CD14-positive monocyte (primary cell): ENCODE data around the gene SPON1. TPM values are rescaled to one million over a fixed set of nuclear protein-coding genes. Genes with fewer than 3 reads are reported as not detected.
"Not testable (repeated sequence)": the region's sequence is repeated elsewhere in the genome, so short reads cannot be mapped to it uniquely, and the experiment has no call there.

Experiments used
- DNase-seq, 3 donors: peaks; one replicate each; pipeline ENCODE4 v3.0.0-alpha.2; 2011 to 2022
- H2AFZ ChIP-seq: 2 replicates; pipeline ENCODE4 v1.6.0; 2012; ENCODE audit warnings: mild to moderate bottlenecking, low read depth, low read length, inconsistent platforms; ENCODE audit not compliant: insufficient read depth, poor library complexity, severe bottlenecking
- H3K27ac ChIP-seq, 2 donors: 1 replicate in 1 of 2; 2 replicates in 1 of 2; pipeline ENCODE4 v1.5.1; 2012 to 2013; ENCODE audit warnings: low read length in 2 of 2, control low read depth in 1 of 2, inconsistent platforms in 1 of 2, low read depth in 1 of 2, mild to moderate bottlenecking in 1 of 2
- H3K27me3 ChIP-seq, 2 donors: one replicate each; pipeline versions ENCODE4 v1.6.0 to v1.6.1; 2011 to 2013; ENCODE audit warnings: low read length in 2 of 2; ENCODE audit not compliant: control insufficient read depth in 2 of 2, insufficient read depth in 2 of 2
- H3K36me3 ChIP-seq, 2 donors: replicated peaks in 1 of 2; 1 replicate in 1 of 2; 2 replicates in 1 of 2; pipeline versions ENCODE4 v1.5.1 to v1.6.1; 2012 to 2013; ENCODE audit warnings: low read length in 2 of 2, control low read depth in 1 of 2, inconsistent platforms in 1 of 2, mild to moderate bottlenecking in 1 of 2; ENCODE audit not compliant: insufficient read depth in 2 of 2, control insufficient read depth in 1 of 2
- H3K4me1 ChIP-seq, 2 donors: 1 replicate in 1 of 2; 2 replicates in 1 of 2; pipeline versions ENCODE4 v1.5.1 to v1.6.1; 2012 to 2013; ENCODE audit warnings: low read length in 2 of 2, control low read depth in 1 of 2, inconsistent platforms in 1 of 2, mild to moderate bottlenecking in 1 of 2, moderate library complexity in 1 of 2; ENCODE audit not compliant: insufficient read depth in 2 of 2, control insufficient read depth in 1 of 2
- H3K4me2 ChIP-seq: replicated peaks from 2 replicates; pipeline ENCODE3; 2012; ENCODE audit warnings: low read length, moderate library complexity, mild to moderate bottlenecking; ENCODE audit not compliant: poor library complexity, severe bottlenecking; ENCODE audit errors: extremely low read depth
- H3K4me3 ChIP-seq, 3 experiments: fragments of 200-600 bp in 1 of 3; sonication (generic) in 1 of 3; replicated peaks in 1 of 3; 1 replicate in 2 of 3; 2 replicates in 1 of 3; pipeline ENCODE4 v1.5.1; 2011 to 2013; ENCODE audit warnings: low read length in 3 of 3, mild to moderate bottlenecking in 3 of 3, control low read depth in 2 of 3, low read depth in 2 of 3, inconsistent platforms in 1 of 3, moderate library complexity in 1 of 3
- H3K79me2 ChIP-seq: 2 replicates; pipeline ENCODE4 v1.6.0; 2012; ENCODE audit warnings: mild to moderate bottlenecking, control low read depth, inconsistent platforms, low read length, moderate library complexity; ENCODE audit not compliant: insufficient read depth
- H3K9ac ChIP-seq: 2 replicates; pipeline ENCODE4 v1.6.0; 2017; ENCODE audit warnings: low read length, mild to moderate bottlenecking; ENCODE audit not compliant: insufficient read depth, poor library complexity, severe bottlenecking
- H3K9me3 ChIP-seq, 2 donors: replicated peaks in 1 of 2; 1 replicate in 1 of 2; 2 replicates in 1 of 2; pipeline versions ENCODE4 v1.5.1 to v1.6.1; 2012 to 2013; ENCODE audit warnings: low read length in 2 of 2, control low read depth in 1 of 2; ENCODE audit not compliant: control insufficient read depth in 1 of 2, insufficient read depth in 1 of 2
- H4K20me1 ChIP-seq: 2 replicates; pipeline ENCODE4 v1.6.0; 2012; ENCODE audit warnings: mild to moderate bottlenecking, low read length, control low read depth, moderate library complexity; ENCODE audit not compliant: insufficient read depth
- H3K27ac Mint-ChIP-seq, 7 donors: one replicate each; pipeline ENCODE4 v1.8.0; 2020; ENCODE audit warnings: mild to moderate bottlenecking in 7 of 7, mixed read lengths in 7 of 7, moderate library complexity in 6 of 7, inconsistent platforms in 2 of 7
- H3K27me3 Mint-ChIP-seq, 3 donors: one replicate each; pipeline ENCODE4 v1.8.0; 2021 to 2022; ENCODE audit warnings: low read depth in 3 of 3, mild to moderate bottlenecking in 3 of 3, mixed read lengths in 3 of 3, moderate library complexity in 3 of 3, inconsistent platforms in 1 of 3
- H3K36me3 Mint-ChIP-seq, 2 donors: one replicate each; pipeline ENCODE4 v1.8.0; 2020; ENCODE audit warnings: mixed read lengths in 2 of 2, inconsistent platforms in 1 of 2, mild to moderate bottlenecking in 1 of 2
- H3K4me1 Mint-ChIP-seq: one replicate; pipeline ENCODE4 v1.8.0; 2020; ENCODE audit warnings: mild to moderate bottlenecking, mixed read lengths
- H3K4me3 Mint-ChIP-seq, 2 donors: one replicate each; pipeline ENCODE4 v1.8.0; 2020; ENCODE audit warnings: mild to moderate bottlenecking in 2 of 2, mixed read lengths in 2 of 2, moderate library complexity in 1 of 2
- H3K9me3 Mint-ChIP-seq, 7 donors: one replicate each; pipeline ENCODE4 v1.8.0; 2020 to 2022; ENCODE audit warnings: mixed read lengths in 7 of 7, mild to moderate bottlenecking in 6 of 7, moderate library complexity in 6 of 7, inconsistent platforms in 2 of 7
- WGBS: methylation state at CpG from one replicate; pipeline ENCODE4 v1.1.5; 2013; ENCODE audit warnings: missing lambda C conversion rate; ENCODE audit not compliant: insufficient coverage; 5-methylcytosine and 5-hydroxymethylcytosine counted together
- intact Hi-C, 2 donors: fragments of 100-400 bp; cut with micrococcal nuclease; formaldehyde crosslinking; loops; one replicate each; pipeline versions ENCODE4 v1.15.0 to v1.15.1; 2023
- polyA plus RNA-seq, 3 donors: library from polyadenylated mRNA; depleted of rRNA in 1 of 3; unstranded in 2 of 3; stranded (reverse) in 1 of 3; fragments of 300-500 nt in 2 of 3; fragments of >200 nt in 1 of 3; fragmentation: Illumina TruSeq in 2 of 3; gene quantifications; 1 replicate in 2 of 3; 2 replicates in 1 of 3; pipeline ENCODE4 v1.2.3, GENCODE V29; 2012 to 2021
- TF ChIP-seq, protein P1 (sequence below): fragments of 200-600 bp; IDR thresholded peaks from one replicate; pipeline ENCODE4 v1.8.0; 2022; ENCODE audit warnings: antibody characterized with exemption, mild to moderate bottlenecking

The SPON1 gene
- polyA plus RNA-seq, 3 donors = not detected

DNA sequence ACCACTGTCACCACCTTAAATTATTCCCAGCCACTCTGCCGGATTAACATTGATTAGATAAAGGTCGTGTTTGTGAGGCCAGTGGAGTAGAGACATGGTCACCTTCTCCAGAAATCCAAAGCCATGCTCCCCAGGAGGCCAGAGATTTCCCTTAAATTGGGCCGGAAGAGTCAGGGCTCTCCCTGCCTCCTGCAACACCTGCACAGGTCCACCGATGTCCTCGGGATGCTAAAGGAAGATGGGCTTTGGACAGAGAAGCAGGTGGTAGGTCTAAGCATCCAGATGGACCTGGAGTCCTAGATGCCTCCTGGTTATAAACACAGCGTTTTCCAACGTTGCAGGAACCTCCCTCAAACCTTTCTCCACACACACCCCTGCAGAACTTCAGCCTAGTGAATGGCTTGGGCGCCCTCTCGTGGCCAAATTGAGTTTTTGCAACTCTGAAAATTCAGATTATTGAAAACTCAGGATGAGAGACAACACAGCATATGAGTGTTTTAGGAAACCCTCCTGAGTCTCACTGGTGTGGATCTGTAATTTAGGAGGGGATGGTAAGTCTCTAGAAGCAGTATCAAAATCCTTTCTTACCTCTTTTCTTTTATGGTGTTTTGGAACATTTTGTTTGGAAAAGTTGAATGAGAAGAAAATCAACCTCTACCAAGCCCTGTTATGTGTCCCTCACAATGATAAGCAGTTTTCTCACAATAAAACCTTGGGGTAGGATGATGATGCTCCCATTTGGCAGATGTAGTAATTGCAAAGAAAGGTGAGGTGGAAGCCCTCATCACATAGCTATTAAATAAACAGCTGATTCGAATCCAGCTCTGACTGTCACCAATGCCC lies 286.8 kb downstream of the SPON1 start:
- Mint-ChIP-seq H3K36me3 (no peaks in the 10 kb centered on the region), H3K9me3 (peaks cover 0 to 4% (median 0%) of the 10 kb centered on the region in 7 donors), H3K27ac (no peak overlapping the region), H3K4me3 (peak overlapping the region in 1 of 2 donors; percentile 24), H3K27me3 (peaks cover 13 to 22% (median 18%) of the 10 kb centered on the region in 3 donors), H3K4me1 (no peaks in the 10 kb centered on the region)
- TF ChIP-seq, protein P1, sequence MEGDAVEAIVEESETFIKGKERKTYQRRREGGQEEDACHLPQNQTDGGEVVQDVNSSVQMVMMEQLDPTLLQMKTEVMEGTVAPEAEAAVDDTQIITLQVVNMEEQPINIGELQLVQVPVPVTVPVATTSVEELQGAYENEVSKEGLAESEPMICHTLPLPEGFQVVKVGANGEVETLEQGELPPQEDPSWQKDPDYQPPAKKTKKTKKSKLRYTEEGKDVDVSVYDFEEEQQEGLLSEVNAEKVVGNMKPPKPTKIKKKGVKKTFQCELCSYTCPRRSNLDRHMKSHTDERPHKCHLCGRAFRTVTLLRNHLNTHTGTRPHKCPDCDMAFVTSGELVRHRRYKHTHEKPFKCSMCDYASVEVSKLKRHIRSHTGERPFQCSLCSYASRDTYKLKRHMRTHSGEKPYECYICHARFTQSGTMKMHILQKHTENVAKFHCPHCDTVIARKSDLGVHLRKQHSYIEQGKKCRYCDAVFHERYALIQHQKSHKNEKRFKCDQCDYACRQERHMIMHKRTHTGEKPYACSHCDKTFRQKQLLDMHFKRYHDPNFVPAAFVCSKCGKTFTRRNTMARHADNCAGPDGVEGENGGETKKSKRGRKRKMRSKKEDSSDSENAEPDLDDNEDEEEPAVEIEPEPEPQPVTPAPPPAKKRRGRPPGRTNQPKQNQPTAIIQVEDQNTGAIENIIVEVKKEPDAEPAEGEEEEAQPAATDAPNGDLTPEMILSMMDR = peak; percentile 89
- WGBS = no CpG with 5 or more reads among the region's 10 CpGs
- Histone ChIP-seq H3K27ac (no peak overlapping the region), H3K9ac (no peak overlapping the region), H3K4me1 (no peaks in the 10 kb centered on the region), H3K9me3 (no peaks in the 10 kb centered on the region), H3K27me3 (peaks cover 2 to 15% of the 10 kb centered on the region in 2 donors), H2AFZ (no peak overlapping the region), H3K4me2 (no peak overlapping the region), H3K79me2 (no peaks in the 10 kb centered on the region), H3K36me3 (no peaks in the 10 kb centered on the region), H3K4me3 (no peak overlapping the region), H4K20me1 (no peaks in the 10 kb centered on the region)
- peak; percentile 15 to 46 (median 45) for DNase-seq
- intact Hi-C loops = loop anchor here in 1 of 2 donors (2.0 kb wide), 1 partner anchor 293 kb away; no protein-coding TSS in a partner anchor

DNA sequence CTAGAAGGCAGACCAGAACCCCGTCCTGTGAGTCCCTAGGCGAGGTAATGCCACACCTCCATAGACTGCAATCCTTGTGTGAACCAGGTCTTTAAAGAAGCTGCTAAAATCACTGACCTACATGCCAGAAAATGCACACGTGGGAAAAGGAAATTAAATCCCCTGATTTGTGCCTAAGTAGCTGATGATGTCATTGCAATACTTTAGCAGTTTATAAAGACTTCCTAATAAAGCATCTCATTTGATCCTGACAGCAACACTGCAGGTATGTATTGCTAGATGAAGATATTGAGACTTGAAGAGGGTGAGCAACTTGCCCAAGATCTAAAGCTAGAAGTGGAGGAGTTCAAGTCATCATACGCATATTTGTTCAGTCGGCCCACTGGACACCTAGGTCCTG lies 289.2 kb downstream of the SPON1 start:
- H3K9me3 ChIP-seq = no peaks in the 10 kb centered on the region
- no peak overlapping the region for H2AFZ ChIP-seq
- 96% methylated on average over 4 of the region's 5 CpGs for WGBS
- peaks cover 0 to 4% (median 0%) of the 10 kb centered on the region in 7 donors for H3K9me3 Mint-ChIP-seq
- no peak overlapping the region for H3K4me3 Mint-ChIP-seq
- H4K20me1 ChIP-seq = no peaks in the 10 kb centered on the region
- no peak overlapping the region for H3K27ac ChIP-seq
- H3K4me2 ChIP-seq = no peak overlapping the region
- TF ChIP-seq, protein P1 = no peak
- no peak overlapping the region for H3K4me3 ChIP-seq
- no peaks in the 10 kb centered on the region for H3K4me1 ChIP-seq
- DNase-seq = no peak
- no peak overlapping the region for H3K27ac Mint-ChIP-seq
- H3K27me3 Mint-ChIP-seq = peaks cover 13 to 26% (median 18%) of the 10 kb centered on the region in 3 donors
- no peaks in the 10 kb centered on the region for H3K4me1 Mint-ChIP-seq
- no peak overlapping the region for H3K9ac ChIP-seq
- H3K27me3 ChIP-seq = peaks cover 2 to 15% of the 10 kb centered on the region in 2 donors
- H3K79me2 ChIP-seq = no peaks in the 10 kb centered on the region
- no peaks in the 10 kb centered on the region for H3K36me3 Mint-ChIP-seq
- intact Hi-C loops = loop anchor here in 1 of 2 donors (10.0 kb wide), 1 partner anchor 477 kb away; no protein-coding TSS in a partner anchor
- H3K36me3 ChIP-seq = no peaks in the 10 kb centered on the region

DNA sequence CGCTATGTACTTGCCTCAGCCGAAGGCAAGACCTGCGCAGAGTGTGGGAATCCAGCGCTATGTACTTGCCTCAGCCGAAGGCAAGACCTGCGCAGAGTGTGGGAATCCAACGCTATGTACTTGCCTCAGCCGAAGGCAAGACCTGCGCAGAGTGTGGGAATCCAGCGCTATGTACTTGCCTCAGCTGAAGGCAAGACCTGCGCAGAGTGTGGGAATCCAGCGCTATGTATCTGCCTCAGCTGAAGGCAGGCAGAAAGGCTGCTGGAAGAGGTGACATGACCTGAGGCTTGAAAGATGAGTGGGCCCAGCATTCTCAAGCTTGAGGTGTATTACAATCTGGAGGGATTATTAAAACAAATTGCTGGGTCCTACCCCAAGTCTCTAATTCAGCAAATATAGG lies 290.0 kb downstream of the SPON1 start:
- H3K27ac Mint-ChIP-seq, H3K9me3 Mint-ChIP-seq, H3K9me3 ChIP-seq, H3K4me3 ChIP-seq, H3K4me2 ChIP-seq, H4K20me1 ChIP-seq, H3K36me3 Mint-ChIP-seq, H3K36me3 ChIP-seq, H2AFZ ChIP-seq, H3K27ac ChIP-seq, H3K4me1 Mint-ChIP-seq, H3K79me2 ChIP-seq, DNase-seq, H3K4me3 Mint-ChIP-seq, H3K9ac ChIP-seq, H3K4me1 ChIP-seq: not testable (repeated sequence)
- intact Hi-C loops = loop anchor here in 1 of 2 donors (10.0 kb wide), 1 partner anchor 478 kb away; no protein-coding TSS in a partner anchor
- H3K27me3 ChIP-seq = peaks cover 2 to 15% of the 10 kb centered on the region in 2 donors
- peaks cover 14 to 24% (median 17%) of the 10 kb centered on the region in 3 donors for H3K27me3 Mint-ChIP-seq
- WGBS = 90% methylated on average over 2 of the region's 12 CpGs
